Putamen (tissue), 1 donor: ENCODE results near the gene KLHL8.
A peak's percentile ranks its signal among the peaks of the same experiment; 100 is the strongest.

Experiments used
- DNase-seq: peaks from one replicate; pipeline ENCODE4 v3.0.0-alpha.2; 2016; ENCODE audit warnings: low spot score

KLHL8 gene

GRCh38 chr4:87121341-87122065 lies 98.9 kb downstream of the KLHL8 start:
- no peak for DNase-seq

GRCh38 chr4:87120411-87121162 lies 99.8 kb downstream of the KLHL8 start:
- peak; percentile 28 for DNase-seq

- DNase-seq, result no peak
These were observed 100.4 kb downstream of the KLHL8 start for GRCh38 chr4:87120010-87120409.

- DNase-seq, result no peak
These were observed 101.6 kb downstream of the KLHL8 start for GRCh38 chr4:87118826-87119225.

GRCh38 chr4:87118421-87118820 lies 102.0 kb downstream of the KLHL8 start:
- DNase-seq, result no peak

- no peak for DNase-seq
These were observed 102.7 kb downstream of the KLHL8 start for GRCh38 chr4:87117732-87118075.

GRCh38 chr4:87117051-87117731 lies 103.2 kb downstream of the KLHL8 start:
- no peak for DNase-seq

GRCh38 chr4:87116231-87116630 lies 104.2 kb downstream of the KLHL8 start:
- DNase-seq, result no peak

GRCh38 chr4:87114245-87115062 lies 106.0 kb downstream of the KLHL8 start:
- DNase-seq, result no peak

- DNase-seq, result no peak
These were observed 108.4 kb downstream of the KLHL8 start for GRCh38 chr4:87112063-87112462.
